G401.6 (cell line): ENCODE results near the gene FYB2.

Source experiments
- FAIRE-seq: peaks from 2 replicates; lab custom pipeline; 2012; peaks lifted over from hg19 to GRCh38; lab: Jason Lieb, UNC

FYB2 gene, protein sequence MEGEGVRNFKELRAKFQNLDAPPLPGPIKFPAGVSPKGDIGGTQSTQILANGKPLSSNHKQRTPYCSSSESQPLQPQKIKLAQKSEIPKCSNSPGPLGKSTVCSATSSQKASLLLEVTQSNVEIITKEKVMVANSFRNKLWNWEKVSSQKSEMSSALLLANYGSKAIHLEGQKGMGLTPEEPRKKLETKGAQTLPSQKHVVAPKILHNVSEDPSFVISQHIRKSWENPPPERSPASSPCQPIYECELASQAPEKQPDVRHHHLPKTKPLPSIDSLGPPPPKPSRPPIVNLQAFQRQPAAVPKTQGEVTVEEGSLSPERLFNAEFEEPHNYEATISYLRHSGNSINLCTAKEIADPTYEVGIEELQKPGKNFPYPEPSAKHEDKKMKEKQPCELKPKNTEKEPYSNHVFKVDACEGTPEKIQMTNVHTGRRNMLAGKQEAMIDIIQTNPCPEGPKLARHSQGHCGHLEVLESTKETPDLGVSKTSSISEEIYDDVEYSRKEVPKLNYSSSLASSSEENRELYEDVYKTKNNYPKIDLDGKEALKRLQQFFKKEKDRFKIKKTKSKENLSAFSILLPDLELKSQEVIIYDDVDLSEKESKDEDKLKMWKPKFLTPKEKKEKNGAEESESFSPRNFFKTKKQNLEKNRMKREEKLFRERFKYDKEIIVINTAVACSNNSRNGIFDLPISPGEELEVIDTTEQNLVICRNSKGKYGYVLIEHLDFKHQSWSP

DNA sequence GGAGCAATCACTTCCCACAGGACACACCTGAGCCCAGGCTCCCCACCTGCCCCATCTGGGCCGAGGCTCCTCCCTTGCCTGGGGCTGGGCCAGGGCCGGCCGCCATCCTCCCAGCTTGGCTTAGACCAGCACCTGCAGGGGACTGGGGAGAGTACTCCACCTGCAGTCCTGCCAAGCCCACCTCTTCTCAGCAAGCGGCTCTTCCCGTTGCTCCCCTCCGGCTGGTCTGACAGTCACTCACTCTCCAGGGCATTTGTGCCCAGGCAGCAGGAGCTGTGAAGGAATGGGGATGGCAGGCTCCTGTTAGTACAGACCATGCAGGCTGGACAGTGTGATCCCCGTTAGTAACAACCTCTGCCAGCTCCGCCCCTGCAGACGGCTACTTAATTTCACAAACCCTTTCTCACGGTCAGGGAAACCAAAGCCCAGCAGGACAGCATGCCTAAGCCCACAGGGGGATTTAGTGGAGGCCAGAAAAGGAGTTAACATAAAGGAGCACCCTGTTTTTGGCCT is at the start of gene FYB2:
FYB2 (minus strand) TSS at position 18 of the 513 bp plus-strand sequence. CDS start 114 bp downstream, outside the sequence.
- no peak for FAIRE-seq

DNA sequence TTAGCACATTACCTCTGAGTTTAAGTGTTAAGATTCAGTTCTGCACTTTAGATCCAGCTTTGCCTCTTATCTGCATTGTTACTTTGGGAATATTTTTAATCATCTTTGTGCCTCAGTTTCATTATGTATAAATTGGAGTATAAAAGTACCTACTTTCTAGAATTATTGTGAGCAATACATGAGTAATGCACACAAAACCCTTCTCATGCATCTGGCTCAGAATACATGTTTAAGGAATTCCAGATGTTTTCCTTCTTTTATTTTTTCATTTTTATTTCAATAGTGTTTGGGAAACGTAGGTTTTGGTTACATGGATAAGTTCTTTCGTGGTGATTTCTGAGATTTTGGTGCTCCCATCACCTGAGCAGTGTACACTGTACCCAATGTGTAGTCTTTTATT is 49.6 kb upstream of the FYB2 start:
- FAIRE-seq: no peak

DNA sequence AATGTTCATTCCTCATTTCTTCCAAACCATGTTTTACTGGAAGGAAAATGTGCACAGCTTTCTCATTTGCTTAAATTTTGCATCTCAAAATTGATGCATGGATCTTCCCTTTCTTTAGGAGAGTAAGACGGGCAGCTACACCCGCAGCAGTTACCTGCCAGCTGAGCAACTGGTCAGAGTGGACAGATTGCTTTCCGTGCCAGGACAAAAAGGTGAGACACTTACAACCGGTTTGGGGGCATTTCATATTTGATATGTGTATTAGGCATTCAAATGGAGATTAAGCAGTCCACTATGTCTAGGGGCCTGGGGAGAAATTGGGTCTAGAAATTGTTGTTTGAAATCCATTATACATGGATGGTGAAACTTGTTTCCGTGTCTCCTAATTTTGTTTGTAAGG is 48.3 kb upstream of the FYB2 start:
- no peak for FAIRE-seq

DNA sequence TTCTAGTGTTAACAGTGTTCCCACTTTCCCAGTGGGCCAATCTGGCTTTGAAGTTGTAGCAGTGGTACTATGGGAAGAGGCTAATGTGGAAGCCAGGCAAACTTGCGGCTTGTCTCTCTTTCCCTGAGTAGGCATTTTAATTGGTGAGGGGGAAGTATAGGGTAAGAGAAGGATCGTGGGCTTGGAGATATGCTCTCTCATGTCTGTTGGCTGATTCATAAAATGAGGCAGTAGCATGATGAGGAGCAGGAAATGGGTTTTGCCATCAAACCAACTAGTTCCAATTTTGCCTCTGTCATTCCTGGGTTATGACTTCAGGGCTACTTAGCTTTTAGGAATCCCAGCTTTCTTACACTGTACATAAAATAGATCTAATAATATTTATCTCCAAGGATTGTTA is 47.5 kb upstream of the FYB2 start:
- no peak for FAIRE-seq

DNA sequence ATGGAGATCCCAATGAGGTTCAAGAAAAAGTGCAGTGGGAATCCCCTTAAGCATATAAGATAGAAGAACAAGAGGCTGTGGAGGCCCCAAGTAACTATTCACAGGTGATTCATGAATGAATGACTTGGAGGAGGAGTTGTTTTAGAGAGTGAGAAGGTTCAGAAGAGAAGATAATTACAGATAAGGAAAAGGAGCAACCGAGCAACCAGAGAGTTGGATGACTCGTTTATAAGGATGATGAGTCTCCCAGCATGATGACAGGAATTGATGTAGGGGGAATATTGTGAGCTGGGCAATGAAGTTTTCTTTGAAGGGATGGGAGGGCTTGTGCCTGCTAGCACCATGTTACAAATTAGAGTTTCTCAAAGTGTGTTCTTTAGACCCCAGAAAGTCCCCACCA is 45.2 kb upstream of the FYB2 start:
- no peak for FAIRE-seq

DNA sequence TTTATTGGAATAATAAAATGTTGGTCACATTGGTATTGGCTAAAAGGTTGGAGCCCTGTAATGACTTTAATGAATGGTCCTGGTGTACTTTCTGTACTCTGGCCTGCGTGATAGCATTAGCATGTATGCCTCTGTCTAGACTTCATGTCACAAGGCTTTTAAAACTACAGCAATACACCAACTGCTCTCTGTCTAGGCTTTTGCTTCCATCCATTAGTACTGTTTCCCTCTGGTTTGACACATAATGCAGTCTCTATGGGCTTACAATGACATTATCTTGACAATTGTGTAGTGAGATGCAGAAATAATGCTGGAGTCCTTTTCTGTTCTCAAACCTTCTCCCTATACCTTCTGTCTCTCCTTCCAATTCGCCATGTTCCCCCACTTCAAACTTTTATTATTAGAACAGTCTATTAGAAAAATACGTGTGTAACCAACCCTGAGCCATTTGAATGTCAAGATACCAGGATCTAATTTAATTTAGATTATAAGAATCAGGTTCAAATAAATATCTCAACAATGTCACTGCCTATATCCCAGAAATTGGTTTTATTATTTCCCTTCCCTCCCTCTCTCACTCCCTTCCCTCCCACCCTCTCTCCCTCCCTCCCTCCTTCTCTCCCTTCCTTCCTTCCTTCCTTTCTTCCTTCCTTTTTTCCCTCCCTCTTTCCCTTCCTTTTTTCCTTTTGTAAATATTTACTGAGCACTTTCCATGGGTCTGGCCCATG is 44.2 kb upstream of the FYB2 start:
- FAIRE-seq: no peak

DNA sequence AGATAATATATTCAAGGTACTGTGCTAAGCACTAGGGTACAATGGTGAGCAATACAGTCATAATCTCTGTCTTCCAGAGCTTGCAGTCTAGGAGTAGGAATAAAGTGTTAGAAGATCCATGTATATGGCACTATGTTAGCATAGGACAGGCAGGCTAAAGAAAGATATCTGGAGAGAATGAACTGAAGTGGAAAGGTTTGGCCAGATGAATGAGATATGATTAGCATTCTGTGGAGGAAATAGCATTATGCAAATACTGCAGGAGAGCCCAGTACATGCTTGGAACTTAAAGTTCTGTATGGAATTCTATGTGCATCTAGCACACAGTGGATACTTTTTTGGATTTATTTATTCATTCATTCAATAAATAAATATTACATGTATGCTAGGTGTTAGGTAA is 40.1 kb upstream of the FYB2 start:
- FAIRE-seq: no peak

DNA sequence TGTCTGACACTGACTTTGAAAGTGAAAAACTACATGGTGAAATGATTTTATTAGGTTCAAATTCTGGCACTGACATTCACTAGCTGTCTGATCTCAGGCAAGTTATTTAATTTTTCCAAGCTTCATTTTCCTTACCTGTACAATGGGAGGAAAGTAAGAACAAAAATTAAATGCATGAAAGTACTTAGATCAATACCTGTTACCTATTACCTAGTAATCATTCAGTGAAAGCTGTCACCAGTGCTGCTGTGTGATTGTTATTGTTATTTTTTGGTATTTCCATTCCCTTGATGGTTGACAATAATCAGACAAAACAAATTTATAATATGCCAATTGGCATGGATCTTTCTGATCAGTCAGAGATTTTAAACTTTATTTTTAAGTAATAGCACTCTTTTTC is 37.0 kb upstream of the FYB2 start:
- FAIRE-seq: no peak

DNA sequence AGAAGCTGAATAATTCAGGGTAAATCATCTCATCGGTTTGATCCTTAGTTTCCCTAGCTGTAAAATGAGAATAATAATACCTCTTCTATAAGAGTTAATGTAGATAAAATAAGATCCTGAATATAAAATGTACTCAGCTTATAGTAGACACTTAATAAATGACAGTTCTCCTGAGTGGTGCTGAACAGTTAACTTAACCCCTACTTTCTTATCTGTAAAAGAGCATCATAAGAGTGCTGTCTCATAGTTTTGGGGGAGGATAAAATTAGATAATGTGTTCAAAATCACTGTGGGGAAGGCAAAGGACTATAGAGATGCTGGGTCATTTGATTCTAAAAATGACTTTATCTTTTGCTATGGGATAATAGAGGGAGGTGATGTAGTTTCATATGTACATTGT is 36.0 kb upstream of the FYB2 start:
- FAIRE-seq: no peak

DNA sequence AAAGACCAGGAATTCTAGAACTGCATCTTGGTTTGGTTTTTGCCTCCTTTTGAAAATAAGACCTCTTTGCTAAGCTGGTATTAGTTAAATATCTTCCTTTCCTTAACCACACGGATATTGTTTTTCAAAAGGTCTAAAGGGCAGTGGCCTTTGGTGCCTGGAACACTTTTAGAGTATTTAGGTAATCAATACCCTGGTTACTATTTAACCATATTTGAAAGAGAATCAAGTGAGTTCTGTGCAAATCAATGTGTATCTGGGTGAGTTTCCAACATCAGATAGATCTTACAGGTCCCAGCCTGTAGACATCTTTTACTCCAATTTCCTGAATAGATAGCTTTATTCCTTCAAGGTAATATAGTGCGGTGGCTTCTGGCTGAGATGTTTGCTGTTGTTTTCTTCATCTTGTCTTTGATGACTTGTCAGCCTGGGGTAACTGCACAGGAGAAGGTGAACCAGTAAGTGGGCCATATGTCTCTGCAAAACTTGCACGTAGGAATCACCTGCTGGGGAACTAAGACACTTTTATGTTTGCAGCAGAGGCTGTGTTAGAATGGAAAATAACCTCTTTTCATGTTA is 35.4 kb upstream of the FYB2 start, which contains the start of gene C8A:
C8A (plus strand) TSS at position 277 of the 579 bp plus-strand sequence; CDS start at position 382, 105 bp downstream.
- FAIRE-seq: no peak

DNA sequence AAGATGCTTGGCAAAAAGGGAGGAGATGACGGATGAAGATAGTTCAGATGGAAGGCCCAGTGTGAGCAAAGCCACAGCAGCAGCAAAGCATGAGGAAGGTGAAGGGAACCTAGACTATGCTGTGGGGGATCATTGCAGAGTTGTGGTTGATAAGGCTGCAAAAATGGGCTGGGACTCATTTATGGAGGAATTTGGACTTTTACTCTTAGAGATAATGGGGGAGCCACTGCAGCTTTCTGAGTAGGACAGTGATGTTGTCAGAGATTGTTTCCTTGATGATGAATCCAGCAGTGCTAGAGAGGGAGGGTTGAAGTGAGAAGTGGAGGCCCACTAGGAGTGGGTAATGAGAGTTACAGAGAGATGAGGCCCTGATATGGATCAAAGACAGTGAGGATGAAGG is 33.3 kb upstream of the FYB2 start:
- FAIRE-seq: no peak

DNA sequence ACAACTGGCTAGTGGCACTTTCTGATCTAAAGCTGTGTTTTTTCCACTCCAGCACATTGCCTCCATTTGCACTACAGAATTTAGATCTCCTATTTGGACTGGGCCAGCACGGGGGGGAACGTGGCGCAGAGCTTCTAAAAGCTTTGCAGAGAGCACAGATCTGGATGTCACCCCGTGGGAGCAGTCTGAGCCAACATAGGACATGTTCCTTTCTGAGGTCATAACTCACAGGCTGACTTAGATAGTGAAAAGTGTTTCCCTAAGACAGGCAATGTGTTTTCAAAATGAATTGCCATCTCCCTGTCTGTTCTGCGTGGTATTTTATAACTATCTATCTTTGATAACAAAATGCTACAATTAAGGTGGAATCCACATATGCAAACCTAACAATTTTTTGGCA is 31.7 kb upstream of the FYB2 start:
- FAIRE-seq: no peak

DNA sequence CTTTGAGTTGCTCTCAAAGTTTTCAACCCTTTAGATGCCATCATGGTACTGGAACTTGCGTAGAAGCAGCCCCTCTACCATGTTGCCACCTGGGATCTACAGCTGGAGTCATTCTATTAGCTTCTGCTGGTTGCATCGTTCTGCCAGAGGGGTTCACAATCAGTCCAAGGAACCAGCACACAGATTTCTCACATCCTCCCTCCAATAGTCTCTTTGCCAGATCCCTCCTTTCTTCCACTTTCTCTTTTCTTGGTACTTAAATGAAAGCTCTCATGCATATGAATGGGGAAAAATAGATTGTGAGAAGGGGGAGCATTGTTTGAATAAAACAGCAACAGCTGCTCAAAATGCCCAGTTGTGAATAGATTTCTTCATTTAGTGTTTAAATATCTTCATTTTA is 31.2 kb upstream of the FYB2 start:
- FAIRE-seq: no peak

DNA sequence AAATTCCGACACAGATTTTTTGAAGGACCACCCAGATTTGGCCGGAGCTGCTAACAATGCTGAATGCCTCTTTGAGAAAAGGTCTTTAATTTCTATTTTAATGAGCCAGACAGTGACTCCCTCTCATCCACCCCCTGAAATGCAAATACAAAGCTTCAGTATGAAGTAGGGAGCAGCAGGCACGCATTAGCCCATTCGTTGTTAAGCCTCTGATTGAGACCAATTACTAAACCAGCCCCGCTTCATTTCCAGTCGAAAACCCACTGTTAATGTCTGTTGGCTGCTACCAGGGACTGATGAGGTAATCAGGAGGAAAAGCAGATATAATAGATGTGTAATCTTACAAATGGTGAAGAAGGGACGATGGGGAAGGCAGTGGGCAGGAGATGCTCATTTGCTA is 30.5 kb upstream of the FYB2 start:
- FAIRE-seq: no peak

DNA sequence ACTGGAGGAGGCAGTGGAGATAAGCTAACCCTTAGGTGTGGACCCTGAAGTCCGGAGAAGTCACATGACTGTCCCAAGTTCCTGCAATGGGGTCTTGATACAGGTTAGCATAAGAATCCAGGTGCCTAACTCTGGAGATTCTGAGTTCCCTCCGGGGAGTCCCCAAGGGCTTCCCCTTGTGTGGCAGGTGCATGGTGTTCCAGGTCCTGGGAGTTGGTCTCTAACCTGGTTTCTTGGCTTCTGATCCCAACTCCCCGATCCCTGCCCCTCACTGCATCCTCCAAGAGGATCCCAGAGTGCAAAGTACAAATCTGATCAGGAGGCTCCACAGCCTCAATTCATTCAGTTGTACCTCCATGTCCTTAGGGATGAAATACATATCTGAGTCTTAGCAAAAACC is 26.1 kb upstream of the FYB2 start:
- no peak for FAIRE-seq

DNA sequence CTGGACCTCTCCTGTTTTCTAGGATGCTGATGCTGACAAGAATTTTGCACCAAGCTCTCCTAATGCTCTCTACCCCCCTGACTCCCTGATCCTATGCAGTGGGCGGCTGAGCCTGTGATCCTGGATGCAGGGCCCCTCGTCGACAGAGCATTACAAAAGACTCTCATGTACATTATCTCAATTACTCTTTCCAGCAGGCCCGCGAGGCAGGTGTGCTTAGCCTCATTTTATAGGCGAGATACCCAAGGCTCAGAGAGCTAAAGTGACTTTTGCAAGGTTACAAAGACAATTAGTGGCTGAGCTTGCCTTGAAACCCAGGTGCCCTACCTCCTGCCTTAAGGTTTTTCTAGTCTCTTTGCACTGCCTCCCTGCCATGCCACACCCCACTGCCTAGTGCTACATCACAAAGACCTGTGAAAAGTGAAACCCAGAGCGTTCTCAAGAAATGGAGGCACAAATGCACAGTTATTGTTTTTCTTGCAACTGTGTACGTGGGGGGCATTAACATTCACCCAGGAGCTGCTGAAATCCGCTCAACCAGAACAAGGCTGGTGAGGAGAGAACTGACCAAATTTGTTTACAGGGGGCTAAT is 25.4 kb upstream of the FYB2 start:
- no peak for FAIRE-seq

DNA sequence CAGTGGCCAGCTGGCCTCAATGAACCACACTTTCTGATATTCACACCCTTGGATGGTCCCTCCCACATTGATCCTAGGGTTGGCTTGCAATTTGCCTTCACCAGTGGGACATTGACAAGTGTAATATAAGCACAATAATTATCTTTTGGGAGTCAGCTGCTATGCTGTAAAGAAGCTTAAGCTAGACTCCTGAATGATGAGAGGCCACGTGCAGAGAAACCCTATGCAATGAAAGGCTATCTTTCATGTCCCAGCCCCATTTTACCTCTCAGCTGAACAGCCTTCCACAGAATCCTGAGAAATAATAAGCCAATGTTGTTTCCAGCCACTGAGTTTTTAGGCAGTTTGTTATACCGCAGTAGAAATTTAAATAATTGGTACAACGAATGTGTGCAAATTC is 24.3 kb upstream of the FYB2 start:
- no peak for FAIRE-seq

DNA sequence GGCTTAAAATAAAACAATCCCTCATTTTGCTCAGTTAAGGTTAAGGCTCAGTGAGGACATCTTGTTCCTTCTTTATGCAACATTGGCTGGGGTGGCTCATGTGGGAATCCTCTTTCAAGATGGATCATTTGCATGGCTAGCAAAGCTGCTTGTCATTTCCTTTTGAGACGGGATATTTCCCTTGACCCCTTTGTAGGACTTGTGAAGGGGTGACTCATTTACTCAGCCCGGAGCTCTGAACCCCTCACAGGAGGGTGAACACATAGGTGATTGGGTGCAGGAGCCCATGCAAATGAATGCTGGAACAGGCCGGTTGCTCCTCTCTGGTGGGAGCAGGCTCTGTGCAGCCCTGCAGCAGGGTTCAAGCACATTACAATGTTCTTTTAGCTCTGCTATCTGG is 19.6 kb upstream of the FYB2 start:
- FAIRE-seq: no peak

DNA sequence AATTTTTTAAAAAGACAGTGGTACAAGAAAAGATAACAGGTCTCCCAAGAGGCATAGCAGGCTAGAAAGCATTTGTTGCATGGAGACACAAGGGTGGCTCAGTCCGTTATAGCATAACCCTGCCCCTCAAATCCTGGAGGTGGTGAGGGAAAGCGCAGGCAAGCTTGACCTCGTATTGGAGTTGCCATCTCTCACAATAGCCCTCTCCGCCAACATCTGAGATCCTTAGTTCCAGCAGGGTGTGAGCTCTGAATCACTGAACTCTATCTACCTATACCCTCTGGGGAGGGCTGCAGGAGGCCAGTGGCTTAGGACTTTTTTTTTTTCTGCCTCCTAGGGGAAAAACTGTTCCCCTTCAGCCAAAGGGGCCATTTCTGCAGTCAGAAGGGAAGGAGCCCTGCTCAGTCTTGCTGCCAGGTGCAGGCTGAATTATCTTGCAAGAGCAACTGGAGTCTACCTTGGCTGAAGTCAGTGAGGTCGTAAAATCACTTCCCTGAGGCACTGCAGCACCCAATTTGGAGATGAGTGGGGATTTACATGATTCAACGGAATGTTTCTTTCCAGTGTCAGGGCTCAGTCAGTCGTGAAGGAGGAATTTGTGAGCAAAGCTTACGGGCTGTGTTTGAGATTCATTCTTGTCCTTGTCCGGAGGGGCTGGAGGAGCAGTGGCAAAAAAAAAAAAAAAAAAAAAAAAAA is 18.2 kb upstream of the FYB2 start:
- no peak for FAIRE-seq

DNA sequence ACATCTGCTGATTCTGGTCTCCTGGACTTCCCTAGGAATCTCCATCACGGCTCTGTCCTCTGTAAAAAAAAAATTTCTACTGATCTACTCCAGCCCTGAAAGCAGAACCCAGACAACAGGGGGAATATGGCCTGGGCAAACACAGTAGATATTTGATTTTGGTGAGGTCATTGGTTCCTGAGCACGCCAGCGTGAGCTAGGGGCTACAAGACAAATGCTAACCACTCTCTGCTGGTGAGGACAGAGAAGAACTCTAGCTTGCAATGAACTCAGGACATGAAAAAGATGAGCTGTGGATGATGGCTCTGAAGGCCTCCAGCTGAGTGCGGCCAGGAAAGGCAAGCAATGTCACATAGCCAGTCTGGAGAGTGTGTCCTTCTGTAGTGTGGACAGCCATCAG is 17.2 kb upstream of the FYB2 start:
- FAIRE-seq: no peak

DNA sequence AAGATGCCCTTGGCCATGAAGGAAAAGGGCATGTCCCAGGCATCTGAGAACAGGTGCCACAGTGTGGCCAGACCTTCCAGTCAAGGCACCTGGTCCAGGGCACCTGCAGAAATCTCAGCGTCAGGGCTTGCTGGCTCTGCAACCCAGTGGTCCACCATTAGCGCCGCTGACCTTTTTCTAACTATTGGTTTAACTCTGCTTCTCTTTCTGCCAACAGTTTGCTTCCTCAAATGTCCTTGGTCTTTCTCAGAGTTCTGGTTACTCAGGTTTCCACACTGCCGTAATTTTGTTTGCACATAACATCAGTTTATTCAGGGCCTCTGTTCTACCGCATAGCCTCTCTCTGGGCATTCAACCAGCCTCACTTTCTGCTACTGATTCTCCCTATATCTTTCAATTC is 16.5 kb upstream of the FYB2 start:
- FAIRE-seq: no peak
